Endodermal cell (in vitro differentiated cells): ENCODE data around the gene ZFAND6. TPM values are rescaled to one million over a fixed set of nuclear protein-coding genes. Genes with fewer than 3 reads are reported as not detected.

Source experiments
- DNase-seq: peaks from one replicate; pipeline ENCODE4 v3.0.0-alpha.2; 2017
- H3K27ac ChIP-seq: 2 replicates; pipeline ENCODE4 v1.5.1; 2013; ENCODE audit warnings: mild to moderate bottlenecking, low read depth, low read length, moderate library complexity
- H3K27me3 ChIP-seq: 2 replicates; pipeline ENCODE4 v1.6.1; 2013; ENCODE audit warnings: mild to moderate bottlenecking, low read length, moderate library complexity; ENCODE audit not compliant: insufficient read depth, control insufficient read depth, poor library complexity, severe bottlenecking
- H3K36me3 ChIP-seq: 2 replicates; pipeline ENCODE4 v1.7.0; 2013; ENCODE audit warnings: mild to moderate bottlenecking, low read length, moderate library complexity; ENCODE audit not compliant: control insufficient read depth, insufficient read depth
- H3K4me1 ChIP-seq: one replicate; pipeline ENCODE4 v1.7.0; 2013; ENCODE audit warnings: low read length; ENCODE audit not compliant: control insufficient read depth, insufficient read depth
- H3K4me3 ChIP-seq: 2 replicates; pipeline ENCODE4 v1.5.1; 2013; ENCODE audit warnings: mild to moderate bottlenecking, low read length, moderate library complexity
- H3K9ac ChIP-seq: 2 replicates; pipeline ENCODE4 v1.6.1; 2013; ENCODE audit warnings: mild to moderate bottlenecking, low read length, moderate library complexity; ENCODE audit not compliant: poor library complexity, severe bottlenecking; ENCODE audit errors: extremely low read depth
- H3K9me3 ChIP-seq: 2 replicates; pipeline ENCODE4 v1.6.1; 2013; ENCODE audit warnings: mild to moderate bottlenecking, low read length, moderate library complexity; ENCODE audit not compliant: control insufficient read depth
- H3K27ac Mint-ChIP-seq: 2 replicates; pipeline ENCODE4 v1.8.0; 2020; ENCODE audit warnings: mixed read lengths
- H3K27me3 Mint-ChIP-seq: 2 replicates; pipeline ENCODE4 v1.8.0; 2021; ENCODE audit warnings: mild to moderate bottlenecking, mixed read lengths; ENCODE audit not compliant: insufficient read depth
- H3K36me3 Mint-ChIP-seq: 2 replicates; pipeline ENCODE4 v1.8.0; 2020; ENCODE audit warnings: low read depth, mixed read lengths
- H3K4me1 Mint-ChIP-seq: 2 replicates; pipeline ENCODE4 v1.8.0; 2020; ENCODE audit warnings: mixed read lengths
- H3K4me3 Mint-ChIP-seq: 2 replicates; pipeline ENCODE4 v1.8.0; 2020; ENCODE audit warnings: mild to moderate bottlenecking, moderate library complexity, mixed read lengths
- H3K9me3 Mint-ChIP-seq: 2 replicates; pipeline ENCODE4 v1.8.0; 2020; ENCODE audit warnings: mild to moderate bottlenecking, mixed read lengths
- WGBS, 2 experiments: methylation state at CpG; one replicate each; pipeline versions ENCODE4 v1.1.5 to v1.1.7; 2013; ENCODE audit warnings: missing lambda C conversion rate in 2 of 2, mixed read lengths in 1 of 2; ENCODE audit not compliant: insufficient coverage in 1 of 2, insufficient read length in 1 of 2; 5-methylcytosine and 5-hydroxymethylcytosine counted together
- total RNA-seq, 2 donors: library from RNA; stranded (reverse); fragmentation: NEBNext Ultra II Directional in 1 of 2; extraction: Animal tissue kit (Norgen Biotek cat#: 25700) in 1 of 2; gene quantifications; 2 replicates in 1 of 2; 3 replicates in 1 of 2; pipeline ENCODE4 v1.2.1, GENCODE V29; 2021
- TF ChIP-seq, protein P1 (sequence below): fragments of 200-600 bp; sonication (generic); conservative IDR thresholded peaks from 2 replicates; pipeline ENCODE4 v1.5.0; 2021; ENCODE audit warnings: antibody characterized with exemption, mild to moderate bottlenecking

ZFAND6 gene
- total RNA-seq, 2 donors from 2014 or later, result 84.5 to 86.2 TPM

DNA sequence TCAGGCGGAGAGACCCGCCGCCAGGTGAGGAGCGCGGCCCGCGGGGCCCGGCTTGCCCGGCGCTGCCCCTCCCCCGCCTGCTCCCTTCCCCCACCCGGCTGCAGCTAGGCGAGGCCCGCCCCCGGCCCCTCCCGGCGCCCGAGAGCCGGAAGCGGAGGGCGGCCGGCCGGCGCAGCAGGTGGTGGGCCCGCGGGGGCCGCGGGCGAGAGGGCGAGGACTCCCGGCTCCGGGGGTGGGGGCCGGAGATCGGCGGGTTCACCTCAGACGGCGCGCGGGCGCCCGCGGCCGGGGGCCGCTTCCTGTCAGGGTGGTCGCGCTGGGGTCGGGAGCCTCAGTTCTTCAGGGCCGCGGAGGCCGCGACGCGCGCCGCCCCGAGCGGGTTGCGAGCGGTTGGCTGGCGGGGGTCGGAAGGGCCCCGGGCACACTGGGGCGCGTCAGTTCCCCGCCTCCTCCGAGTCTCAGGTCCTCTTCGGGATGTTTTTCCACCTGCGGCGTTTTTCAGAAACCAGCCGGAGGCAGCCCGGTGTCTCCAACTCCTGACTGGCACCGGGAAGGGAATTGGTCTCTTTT lies 395 bp downstream of the ZFAND6 start:
- Histone ChIP-seq H3K27me3 (peaks cover 6% of the 10 kb centered on the region), H3K27ac (peak overlapping the region; percentile 79), H3K9ac (peak overlapping the region; percentile 83), H3K4me1 (peaks cover 4% of the 10 kb centered on the region), H3K9me3 (no peaks in the 10 kb centered on the region), H3K36me3 (no peaks in the 10 kb centered on the region), H3K4me3 (peak overlapping the region; percentile 89)
- no peak for DNase-seq
- Mint-ChIP-seq H3K4me1 (peaks cover 25% of the 10 kb centered on the region), H3K9me3 (no peaks in the 10 kb centered on the region), H3K36me3 (no peaks in the 10 kb centered on the region), H3K27ac (peak overlapping the region; percentile 87), H3K4me3 (peak overlapping the region; percentile 81), H3K27me3 (peaks cover 13% of the 10 kb centered on the region)
- TF ChIP-seq, protein P1, sequence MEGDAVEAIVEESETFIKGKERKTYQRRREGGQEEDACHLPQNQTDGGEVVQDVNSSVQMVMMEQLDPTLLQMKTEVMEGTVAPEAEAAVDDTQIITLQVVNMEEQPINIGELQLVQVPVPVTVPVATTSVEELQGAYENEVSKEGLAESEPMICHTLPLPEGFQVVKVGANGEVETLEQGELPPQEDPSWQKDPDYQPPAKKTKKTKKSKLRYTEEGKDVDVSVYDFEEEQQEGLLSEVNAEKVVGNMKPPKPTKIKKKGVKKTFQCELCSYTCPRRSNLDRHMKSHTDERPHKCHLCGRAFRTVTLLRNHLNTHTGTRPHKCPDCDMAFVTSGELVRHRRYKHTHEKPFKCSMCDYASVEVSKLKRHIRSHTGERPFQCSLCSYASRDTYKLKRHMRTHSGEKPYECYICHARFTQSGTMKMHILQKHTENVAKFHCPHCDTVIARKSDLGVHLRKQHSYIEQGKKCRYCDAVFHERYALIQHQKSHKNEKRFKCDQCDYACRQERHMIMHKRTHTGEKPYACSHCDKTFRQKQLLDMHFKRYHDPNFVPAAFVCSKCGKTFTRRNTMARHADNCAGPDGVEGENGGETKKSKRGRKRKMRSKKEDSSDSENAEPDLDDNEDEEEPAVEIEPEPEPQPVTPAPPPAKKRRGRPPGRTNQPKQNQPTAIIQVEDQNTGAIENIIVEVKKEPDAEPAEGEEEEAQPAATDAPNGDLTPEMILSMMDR, result no peak
- WGBS, 2 experiments, result 0% methylated on average over 18 to 71 of the region's 72 CpGs

DNA sequence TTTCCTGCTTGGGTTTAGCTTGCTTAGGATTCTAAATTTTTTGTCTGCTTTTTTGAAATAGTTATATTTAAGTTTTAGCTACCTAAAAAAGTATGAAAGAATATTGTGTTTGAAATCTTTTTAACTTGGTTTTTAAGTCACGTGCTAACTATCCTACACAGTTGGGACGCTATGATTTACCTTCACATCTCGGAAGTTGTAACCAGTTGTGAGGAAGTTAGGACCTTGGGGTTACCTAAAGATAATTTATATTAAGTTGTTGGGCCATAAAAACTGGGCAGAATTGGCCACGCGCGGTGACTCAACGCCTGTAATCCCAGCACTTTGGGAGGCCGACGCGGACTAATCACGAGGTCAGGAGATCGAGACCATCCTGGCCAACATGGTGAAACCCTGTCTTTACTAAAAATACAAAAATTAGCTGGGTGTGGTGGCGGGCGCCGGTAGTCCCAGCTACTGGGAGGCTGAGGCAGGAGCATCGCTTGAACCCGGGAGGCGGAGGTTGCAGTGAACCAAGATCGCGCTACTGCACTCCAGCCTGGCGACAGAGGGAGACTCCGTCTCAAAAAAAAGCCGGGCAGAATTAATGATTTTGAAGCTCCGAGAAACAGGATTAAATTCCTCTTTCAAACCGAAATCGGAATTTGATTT lies 1.0 kb downstream of the ZFAND6 start:
- Histone ChIP-seq H3K27ac (peak overlapping the region; percentile 79), H3K27me3 (peaks cover 6% of the 10 kb centered on the region), H3K4me3 (peak overlapping the region; percentile 89), H3K36me3 (no peaks in the 10 kb centered on the region), H3K9ac (peak overlapping the region; percentile 83), H3K9me3 (no peaks in the 10 kb centered on the region), H3K4me1 (peaks cover 4% of the 10 kb centered on the region)
- Mint-ChIP-seq H3K4me1 (peaks cover 25% of the 10 kb centered on the region), H3K27me3 (peaks cover 13% of the 10 kb centered on the region), H3K36me3 (no peaks in the 10 kb centered on the region), H3K4me3 (peak overlapping the region; percentile 81), H3K9me3 (no peaks in the 10 kb centered on the region), H3K27ac (peak overlapping the region; percentile 87)
- 1 to 2% methylated on average over 20 to 26 of the region's 26 CpGs for WGBS, 2 experiments
- TF ChIP-seq, protein P1, result peak; percentile 45
- DNase-seq, result no peak

DNA sequence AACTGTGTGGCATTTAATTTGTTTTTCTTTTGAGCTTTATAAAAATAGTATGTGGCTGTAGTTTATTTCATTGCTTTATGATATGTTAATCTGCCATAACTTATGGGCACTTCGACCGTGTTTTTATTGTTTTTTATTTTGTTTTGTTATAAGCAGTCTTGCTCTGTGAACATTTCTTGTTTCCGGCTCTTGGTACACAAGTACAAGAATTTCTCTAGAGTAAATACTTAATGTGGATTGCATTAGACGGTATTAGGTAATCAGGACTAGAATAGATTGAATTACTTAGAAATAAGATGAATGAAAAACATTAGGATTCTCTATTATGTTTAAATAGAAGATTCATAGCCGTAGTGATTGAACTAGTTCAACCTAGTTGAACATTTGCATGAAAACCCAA lies 2.1 kb downstream of the ZFAND6 start:
- Mint-ChIP-seq H3K27me3 (peaks cover 13% of the 10 kb centered on the region), H3K36me3 (peaks cover 2% of the 10 kb centered on the region), H3K4me1 (peaks cover 25% of the 10 kb centered on the region), H3K27ac (peak overlapping the region; percentile 3), H3K9me3 (no peaks in the 10 kb centered on the region), H3K4me3 (peak overlapping the region; percentile 81)
- DNase-seq, result no peak
- WGBS, 2 experiments, result 72 to 100% methylated on average over 1 to 5 of the region's 5 CpGs
- H3K9me3 ChIP-seq, result no peaks in the 10 kb centered on the region
- TF ChIP-seq, protein P1, result no peak
- no peak overlapping the region for H3K27ac ChIP-seq
- peak overlapping the region; percentile 83 for H3K9ac ChIP-seq
- peaks cover 6% of the 10 kb centered on the region for H3K27me3 ChIP-seq
- H3K36me3 ChIP-seq, result no peaks in the 10 kb centered on the region
- H3K4me1 ChIP-seq, result peaks cover 4% of the 10 kb centered on the region
- H3K4me3 ChIP-seq, result peak overlapping the region; percentile 89
